ENCODE data around the gene EIF5A2. TPM values are rescaled to one million over a fixed set of nuclear protein-coding genes. Genes with fewer than 3 reads are reported as not detected.

Gene EIF5A2
- total RNA-seq, 1 donor from 2014 or later: 6.1 TPM

DNA sequence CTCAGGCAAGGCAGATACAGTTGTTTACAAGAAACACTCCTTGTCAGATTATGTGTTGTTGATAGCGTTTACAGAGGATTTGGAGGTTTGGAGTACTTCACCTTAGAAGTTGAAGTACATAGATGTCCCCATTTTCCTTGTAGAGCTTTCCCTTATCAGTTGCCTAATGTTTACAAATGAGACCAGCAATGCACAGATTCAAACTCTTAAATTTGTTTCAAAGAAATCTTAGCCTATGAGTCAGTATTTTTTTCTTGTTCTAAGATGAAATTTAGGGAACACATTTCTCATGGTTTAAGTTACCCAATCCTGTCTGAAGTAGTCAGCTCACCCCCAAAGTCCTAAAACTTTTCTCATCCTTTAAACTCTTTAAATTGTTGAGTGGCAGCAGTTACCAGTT, 6.3 kb upstream of the EIF5A2 start:
- no peak for ATAC-seq (ENCODE audit: low read depth)
- POLR2A ChIA-PET: no interaction called here

DNA sequence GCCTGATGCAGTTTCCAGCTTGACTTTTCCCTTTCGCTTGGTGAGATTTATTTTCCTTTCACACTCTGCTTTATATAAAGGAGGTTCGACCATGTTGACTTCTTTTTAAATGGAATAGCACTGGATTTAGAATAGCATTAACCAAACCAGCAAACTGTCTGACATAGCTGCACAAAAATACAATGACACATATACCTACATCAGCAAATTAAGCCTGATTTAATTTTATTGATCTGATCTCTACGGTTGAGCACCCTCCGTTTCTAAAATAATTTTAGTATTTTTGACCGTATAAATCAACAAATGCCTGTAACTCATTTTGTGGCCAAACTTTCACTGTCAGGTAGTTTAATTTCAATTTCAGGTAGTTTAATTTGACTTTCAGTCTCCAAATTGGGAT, 5.8 kb upstream of the EIF5A2 start:
- Mint-ChIP-seq H3K4me3 (no peak overlapping the region), H3K9me3 (peaks cover 26% of the 10 kb centered on the region), H3K27ac (no peak overlapping the region), H3K27me3 (no peaks in the 10 kb centered on the region), H3K4me1 (peaks cover 4% of the 10 kb centered on the region), H3K36me3 (ENCODE audit: low read depth) (no peaks in the 10 kb centered on the region)
- intact Hi-C loops (cut with micrococcal nuclease): no loop called here
- ATAC-seq (ENCODE audit: low read depth) (no peak), DNase-seq (no peak)
- ChIA-PET POLR2A (no interaction called here), CTCF (no interaction called here)
- TF ChIP-seq, protein P1, sequence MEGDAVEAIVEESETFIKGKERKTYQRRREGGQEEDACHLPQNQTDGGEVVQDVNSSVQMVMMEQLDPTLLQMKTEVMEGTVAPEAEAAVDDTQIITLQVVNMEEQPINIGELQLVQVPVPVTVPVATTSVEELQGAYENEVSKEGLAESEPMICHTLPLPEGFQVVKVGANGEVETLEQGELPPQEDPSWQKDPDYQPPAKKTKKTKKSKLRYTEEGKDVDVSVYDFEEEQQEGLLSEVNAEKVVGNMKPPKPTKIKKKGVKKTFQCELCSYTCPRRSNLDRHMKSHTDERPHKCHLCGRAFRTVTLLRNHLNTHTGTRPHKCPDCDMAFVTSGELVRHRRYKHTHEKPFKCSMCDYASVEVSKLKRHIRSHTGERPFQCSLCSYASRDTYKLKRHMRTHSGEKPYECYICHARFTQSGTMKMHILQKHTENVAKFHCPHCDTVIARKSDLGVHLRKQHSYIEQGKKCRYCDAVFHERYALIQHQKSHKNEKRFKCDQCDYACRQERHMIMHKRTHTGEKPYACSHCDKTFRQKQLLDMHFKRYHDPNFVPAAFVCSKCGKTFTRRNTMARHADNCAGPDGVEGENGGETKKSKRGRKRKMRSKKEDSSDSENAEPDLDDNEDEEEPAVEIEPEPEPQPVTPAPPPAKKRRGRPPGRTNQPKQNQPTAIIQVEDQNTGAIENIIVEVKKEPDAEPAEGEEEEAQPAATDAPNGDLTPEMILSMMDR (IDR thresholded peaks at IDR 0.05): no peak

More for the DNA sequence above, 6.3 kb upstream of the EIF5A2 start:
- Mint-ChIP-seq H3K36me3 (ENCODE audit: low read depth) (no peaks in the 10 kb centered on the region), H3K9me3 (peaks cover 24% of the 10 kb centered on the region), H3K4me3 (no peak overlapping the region), H3K27ac (no peak overlapping the region), H3K4me1 (no peaks in the 10 kb centered on the region), H3K27me3 (peaks cover 3% of the 10 kb centered on the region)
- TF ChIP-seq, protein P1 (IDR thresholded peaks at IDR 0.05): no peak
- CTCF ChIA-PET: no interaction called here
- intact Hi-C loops (cut with micrococcal nuclease): no loop called here
- DNase-seq: no peak

- no peak overlapping the region for H3K4me3 Mint-ChIP-seq
- ChIA-PET CTCF (no interaction called here), POLR2A (no interaction called here)
- H3K27me3 Mint-ChIP-seq: no peaks in the 10 kb centered on the region
- TF ChIP-seq, protein P1 (IDR thresholded peaks at IDR 0.05): no peak
- no peak overlapping the region for H3K27ac Mint-ChIP-seq
- H3K9me3 Mint-ChIP-seq: peaks cover 14% of the 10 kb centered on the region
- no peak for DNase-seq
- peaks cover 2% of the 10 kb centered on the region for H3K36me3 Mint-ChIP-seq (ENCODE audit: low read depth)
- no peak for ATAC-seq (ENCODE audit: low read depth)
- intact Hi-C loops (cut with micrococcal nuclease): no loop called here
- H3K4me1 Mint-ChIP-seq: peaks cover 18% of the 10 kb centered on the region
Measured at GRCh38 chr3:170911051-170911450, 2.6 kb upstream of the EIF5A2 start.

DNA sequence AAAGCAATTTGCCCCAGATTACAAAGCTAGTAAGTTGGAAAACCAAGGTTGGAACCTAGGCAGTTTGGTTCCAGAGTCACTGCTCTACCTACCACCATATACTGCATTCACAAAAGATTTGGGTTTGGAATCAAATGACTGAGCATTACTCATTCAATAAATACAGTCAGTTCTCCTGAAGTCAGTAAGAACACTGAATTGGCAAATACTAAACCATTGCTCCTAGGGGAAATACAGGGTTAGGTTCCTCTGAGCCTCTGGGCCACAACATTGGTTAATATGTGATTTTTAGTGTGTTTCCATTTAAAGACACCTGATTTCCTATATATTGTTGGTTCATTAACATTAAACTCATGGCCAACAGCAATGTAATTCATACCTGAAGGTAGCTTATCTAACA, 2.1 kb upstream of the EIF5A2 start:
- Mint-ChIP-seq H3K27ac (no peak overlapping the region), H3K4me1 (peaks cover 18% of the 10 kb centered on the region), H3K36me3 (ENCODE audit: low read depth) (peaks cover 2% of the 10 kb centered on the region), H3K9me3 (peaks cover 14% of the 10 kb centered on the region), H3K4me3 (no peak overlapping the region), H3K27me3 (no peaks in the 10 kb centered on the region)
- ChIA-PET POLR2A (interaction anchor here (3.2 kb wide), 1 partner anchor 40 kb away, joined by 42 read pairs; the partner anchor contains the start of gene RPL22L1), CTCF (no interaction called here)
- no peak for ATAC-seq (ENCODE audit: low read depth)
- intact Hi-C loops (cut with micrococcal nuclease): no loop called here
- no peak for DNase-seq
- TF ChIP-seq, protein P1 (IDR thresholded peaks at IDR 0.05): no peak

- TF ChIP-seq, protein P1 (IDR thresholded peaks at IDR 0.05): no peak
- no peak for DNase-seq
- peak overlapping the region; percentile 86 for H3K27ac Mint-ChIP-seq
- H3K4me1 Mint-ChIP-seq: peaks cover 18% of the 10 kb centered on the region
- H3K4me3 Mint-ChIP-seq: peak overlapping the region; percentile 19
- H3K9me3 Mint-ChIP-seq: peaks cover 14% of the 10 kb centered on the region
- ChIA-PET CTCF (interaction anchor here (0.9 kb wide), 1 partner anchor 40 kb away, joined by 3 read pairs; no protein-coding TSS in a partner anchor), POLR2A (interaction anchor here (0.6 to 3.2 kb wide), 4 partner anchors 39 to 570 kb away, joined by 3 to 42 read pairs (median 6); partner anchors contain the start of gene RPL22L1)
- intact Hi-C loops (cut with micrococcal nuclease): loop anchor here (5.0 to 10.0 kb wide), 2 partner anchors 552 to 555 kb away; partner anchors contain the start of genes SKIL and TNIK
- no peak for ATAC-seq (ENCODE audit: low read depth)
- H3K27me3 Mint-ChIP-seq: no peaks in the 10 kb centered on the region
- H3K36me3 Mint-ChIP-seq (ENCODE audit: low read depth): peaks cover 2% of the 10 kb centered on the region
Measured at GRCh38 chr3:170909129-170909903, 879 bp upstream of the EIF5A2 start.
